NCI-H2029 (cell line): ENCODE data around the gene CTDSP2.
"Not testable (repeated sequence)": the region's sequence is repeated elsewhere in the genome, so short reads cannot be mapped to it uniquely, and the experiment has no call there.

Experiments
- DNase-seq: peaks from one replicate; lab custom pipeline; 2025; lab: John Stamatoyannopoulos, UW

CTDSP2 gene

DNA sequence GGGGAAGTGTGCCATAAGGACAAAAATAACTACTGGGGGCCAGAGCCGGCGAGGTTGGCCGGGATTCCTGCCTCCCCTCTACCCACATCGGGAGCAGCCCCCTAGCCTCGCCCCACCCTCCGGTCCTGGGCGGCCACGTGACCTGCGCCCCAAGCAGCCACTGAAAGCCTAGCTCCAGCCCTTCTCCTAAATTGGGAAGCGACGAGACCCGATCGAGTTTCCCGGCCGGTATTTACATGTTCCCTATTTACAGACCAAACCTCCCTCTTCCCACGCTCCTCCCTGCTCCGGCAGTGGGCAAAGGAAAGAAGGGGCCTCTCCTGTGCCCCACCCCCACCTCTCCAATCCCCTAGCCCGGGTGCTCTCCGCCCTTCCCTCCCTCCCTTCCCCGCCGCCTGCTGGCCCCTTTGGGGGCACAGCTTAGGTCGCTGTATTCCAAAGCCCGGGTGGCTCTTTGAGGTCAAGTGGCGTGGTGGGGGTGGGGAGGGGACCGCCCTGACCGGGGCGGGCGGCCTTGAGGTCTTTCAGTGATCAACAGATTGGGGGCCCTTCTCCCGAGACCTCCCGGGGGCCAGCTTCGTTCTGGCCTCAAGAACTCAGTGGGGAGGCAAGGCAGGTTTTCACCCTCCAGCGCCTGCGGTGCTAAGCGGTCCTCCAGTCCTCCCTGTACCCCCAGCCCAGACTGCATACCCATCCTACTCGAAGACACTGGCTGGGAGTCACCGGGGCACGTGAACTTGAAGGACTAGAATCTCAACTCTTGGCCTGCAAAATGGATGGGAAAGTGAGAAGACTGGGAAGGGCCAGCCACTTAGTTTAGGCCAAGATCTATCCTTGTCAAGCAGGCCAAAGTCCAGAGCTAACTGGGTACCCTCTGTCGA is 6.3 kb upstream of the CTDSP2 start:
- no peak for DNase-seq

DNA sequence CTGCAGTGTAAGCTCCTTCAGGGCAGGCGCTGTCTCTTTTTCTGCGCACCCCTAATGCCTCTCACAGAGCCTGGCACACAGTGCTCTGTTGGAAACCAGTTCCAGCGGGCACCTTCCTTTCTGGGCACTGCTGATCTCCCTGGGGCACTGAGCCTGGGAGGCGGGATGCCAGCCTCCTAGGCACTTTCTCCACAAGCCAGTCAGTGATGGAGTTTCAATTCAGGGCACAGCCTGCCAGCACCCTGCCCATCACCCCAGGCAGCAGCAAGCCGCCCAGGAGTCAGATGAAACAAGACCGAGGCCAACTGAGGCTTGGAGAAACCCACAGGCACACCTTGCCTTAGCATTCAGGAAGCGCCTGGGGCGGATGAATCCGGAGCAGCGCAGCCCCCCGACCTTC is 5.7 kb upstream of the CTDSP2 start:
- no peak for DNase-seq

- DNase-seq: no peak
These were observed 5.0 kb upstream of the CTDSP2 start for GRCh38 chr12:57851552-57851951.

DNA sequence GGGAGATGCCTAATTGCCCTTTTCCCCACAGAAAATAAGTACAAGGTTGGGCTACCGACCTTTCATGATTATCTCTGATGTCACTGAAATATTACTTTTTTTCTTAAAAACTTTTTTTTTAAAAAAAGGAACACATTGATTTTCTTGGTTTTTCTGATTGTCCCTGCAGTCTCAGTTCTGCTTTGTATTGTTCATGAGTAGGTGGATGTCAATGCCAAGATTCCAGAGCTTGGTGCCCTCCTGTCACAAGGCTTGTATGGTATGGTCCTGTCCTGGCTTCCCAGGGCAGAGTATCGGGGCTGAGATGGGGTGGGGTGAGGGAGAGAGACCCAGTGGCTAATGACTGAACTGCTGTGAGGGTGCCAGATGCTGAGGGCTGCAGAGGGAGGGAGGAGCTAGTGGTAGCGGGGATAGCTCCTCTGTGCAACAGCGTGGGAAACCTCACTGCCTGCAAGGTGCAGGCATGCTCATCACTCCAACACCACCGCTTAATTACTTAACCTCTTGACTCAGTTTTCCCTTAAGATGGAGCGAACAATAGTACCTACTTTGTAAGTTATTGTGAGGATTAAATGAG is 4.4 kb upstream of the CTDSP2 start:
- no peak for DNase-seq

- DNase-seq: not testable (repeated sequence)
These were observed 2.9 kb upstream of the CTDSP2 start for GRCh38 chr12:57849447-57849846.

GRCh38 chr12:57849035-57849434 is 2.5 kb upstream of the CTDSP2 start:
- peak; percentile 25 for DNase-seq

GRCh38 chr12:57848208-57848607 is 1.7 kb upstream of the CTDSP2 start:
- peak; percentile 67 for DNase-seq

GRCh38 chr12:57846285-57846576 is 298 bp downstream of the CTDSP2 start:
- no peak for DNase-seq

GRCh38 chr12:57845478-57846284 is 848 bp downstream of the CTDSP2 start:
- DNase-seq: peak; percentile 44

DNA sequence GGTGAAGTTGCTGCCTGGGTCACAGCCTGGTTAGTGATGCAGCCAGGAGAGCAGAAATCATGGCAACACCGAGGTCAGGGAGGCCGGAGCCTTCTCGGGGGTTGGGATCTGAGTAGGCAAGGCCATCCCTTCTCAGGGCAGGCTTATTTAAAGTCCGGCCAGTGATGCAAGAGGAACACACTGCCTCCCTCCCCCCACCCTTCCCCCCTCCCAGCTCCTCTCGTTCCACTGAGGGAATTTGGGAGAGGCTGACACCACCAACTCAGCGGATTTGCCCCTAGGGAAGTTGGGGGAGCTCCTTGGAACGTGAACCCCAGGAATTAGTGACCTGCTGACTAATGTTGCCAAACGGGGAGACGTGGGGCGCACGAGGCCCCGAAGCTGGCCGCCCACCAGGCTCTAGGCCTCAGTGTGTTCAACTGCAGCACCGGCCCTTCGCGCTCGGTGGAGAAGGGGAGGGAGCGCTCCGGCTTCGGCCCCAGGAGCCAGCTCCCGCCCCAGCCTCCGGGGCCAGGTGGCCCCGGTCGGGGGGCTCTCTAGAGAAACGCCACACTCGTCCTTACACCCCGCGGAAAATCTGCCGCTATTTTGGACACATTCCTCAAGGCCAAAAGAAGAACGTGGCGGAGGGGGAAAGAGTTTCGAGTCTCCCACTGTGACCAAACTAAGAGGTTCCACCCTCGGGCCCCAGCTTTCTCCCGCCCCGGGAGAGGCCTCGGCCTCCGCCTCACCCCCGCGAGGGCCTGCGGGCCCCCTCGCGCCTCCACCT is 1.6 kb downstream of the CTDSP2 start:
- no peak for DNase-seq

DNA sequence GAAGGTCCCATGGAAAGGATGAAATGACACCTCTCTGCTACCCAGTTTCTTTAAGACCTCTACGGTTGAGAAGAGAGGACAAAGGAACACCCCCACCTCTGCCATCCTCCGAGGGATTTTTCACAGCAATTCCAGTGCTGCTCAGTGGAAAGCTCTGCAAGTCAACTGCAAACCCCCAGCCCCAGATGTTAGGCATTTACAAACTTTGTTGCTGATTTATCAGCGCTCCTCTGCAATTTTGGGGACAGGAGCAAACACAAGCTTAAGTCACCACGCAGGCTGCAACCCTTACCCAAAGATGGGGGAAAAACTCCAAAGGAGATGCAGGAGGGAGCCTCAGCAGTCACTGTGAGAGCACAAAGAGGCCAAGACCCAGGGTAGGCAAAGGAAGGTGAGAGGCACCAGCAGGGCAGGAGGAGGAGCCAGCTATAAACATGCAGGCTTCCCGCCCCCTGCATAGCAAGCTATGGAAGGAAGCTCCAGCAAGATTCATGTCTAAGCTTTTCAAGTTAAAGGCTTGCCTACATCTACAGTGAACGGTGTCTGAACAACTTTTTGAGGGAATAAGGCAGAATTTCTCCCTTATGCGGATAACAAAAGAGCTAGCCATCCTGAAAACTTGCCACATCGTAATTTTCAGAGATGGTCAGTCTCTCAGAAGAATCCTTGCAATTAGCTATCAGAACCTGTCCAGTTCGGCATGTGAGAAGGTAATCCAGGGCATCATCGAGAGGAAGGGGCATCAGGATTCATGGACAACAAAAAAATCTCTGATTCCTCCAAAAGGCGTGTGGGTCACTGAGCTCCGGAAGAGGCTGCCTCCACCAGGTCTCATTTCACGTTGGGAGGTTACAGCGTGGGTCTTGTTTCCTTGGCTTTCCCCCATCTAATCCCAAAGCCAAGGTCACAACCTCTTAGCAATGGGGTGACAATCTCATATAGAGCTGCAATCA is 3.9 kb downstream of the CTDSP2 start:
- no peak for DNase-seq

- DNase-seq: no peak
These were observed 5.1 kb downstream of the CTDSP2 start for GRCh38 chr12:57841445-57841844.

GRCh38 chr12:57840726-57841125 is 5.8 kb downstream of the CTDSP2 start:
- DNase-seq: peak; percentile 70

GRCh38 chr12:57839996-57840395 is 6.5 kb downstream of the CTDSP2 start:
- no peak for DNase-seq

DNA sequence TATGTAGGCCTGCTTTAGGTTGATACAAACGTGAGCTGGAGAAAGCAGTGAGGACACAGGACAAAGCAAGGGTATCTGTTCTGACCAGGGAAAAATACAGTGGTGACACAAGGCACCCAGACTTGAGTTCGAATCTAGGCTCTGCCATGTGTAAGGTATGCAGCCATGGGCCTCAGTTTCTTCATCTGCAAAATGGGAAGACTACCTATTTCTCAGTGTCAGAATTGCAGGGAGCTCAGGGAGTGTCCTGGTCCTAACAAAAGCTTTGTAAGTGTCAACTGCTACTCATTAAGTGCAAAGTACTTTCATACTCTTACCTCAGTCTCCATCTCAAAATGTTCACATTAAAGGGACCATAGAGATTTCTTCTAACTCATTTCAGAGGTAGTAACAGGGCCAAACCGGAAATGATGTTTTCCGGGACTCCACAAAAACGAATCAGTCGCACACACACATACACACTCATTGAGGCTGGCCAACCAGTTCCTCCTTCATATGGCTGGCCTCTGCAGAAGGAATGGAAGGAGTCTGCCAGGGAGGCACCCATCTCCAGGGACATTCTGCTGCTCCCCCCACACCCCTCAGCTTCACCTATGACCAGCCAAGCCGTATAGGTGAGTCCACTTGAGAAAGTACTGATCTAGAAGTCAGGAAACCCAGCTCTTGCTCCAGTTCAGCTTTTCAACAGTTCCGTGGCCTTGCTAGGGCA is 7.8 kb downstream of the CTDSP2 start:
- no peak for DNase-seq

DNA sequence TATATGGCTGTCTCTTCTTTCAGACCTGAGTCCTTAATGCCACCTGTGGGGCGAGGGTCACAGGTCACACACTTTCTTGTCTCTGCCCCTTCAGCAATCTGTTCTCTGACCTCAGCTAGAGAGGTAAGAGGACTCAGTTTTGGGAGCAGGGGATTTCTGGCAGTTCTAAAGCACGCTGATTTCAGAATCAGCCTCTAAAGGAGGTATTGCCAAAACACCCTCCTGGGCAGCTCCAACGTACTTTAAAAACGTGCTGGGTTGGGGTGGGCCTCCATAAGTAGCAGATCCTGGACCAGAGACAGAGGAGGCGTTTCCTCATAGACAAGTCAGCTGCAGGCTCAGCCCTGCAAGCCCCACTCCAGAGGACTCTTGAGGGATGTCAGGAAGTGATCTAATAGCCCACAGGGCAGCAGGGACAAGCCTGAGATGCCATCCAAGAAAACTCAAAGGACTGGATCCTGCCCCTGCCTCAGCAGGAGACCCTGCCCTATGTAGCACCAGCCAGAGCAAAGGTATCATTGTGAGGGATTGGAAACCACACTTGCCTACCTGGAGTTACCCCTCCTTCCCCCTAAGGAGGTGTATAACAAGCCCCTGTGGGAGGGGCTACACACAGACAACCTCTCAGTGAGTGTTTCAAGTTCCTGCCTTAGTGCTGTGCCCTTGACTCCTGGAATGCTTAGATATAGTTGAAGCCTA is 8.5 kb downstream of the CTDSP2 start:
- DNase-seq: peak; percentile 87

- peak; percentile 89 for DNase-seq
These were observed 9.8 kb downstream of the CTDSP2 start for GRCh38 chr12:57836442-57837375.
